ENCODE results near the gene PCP4L1. TPM values are rescaled to one million over a fixed set of nuclear protein-coding genes. Genes with fewer than 3 reads are reported as not detected.

PCP4L1 gene
- total and polyA plus RNA-seq, 2 donors (not counting 1 experiment from before 2014, with no cell fraction given), result not detected

DNA sequence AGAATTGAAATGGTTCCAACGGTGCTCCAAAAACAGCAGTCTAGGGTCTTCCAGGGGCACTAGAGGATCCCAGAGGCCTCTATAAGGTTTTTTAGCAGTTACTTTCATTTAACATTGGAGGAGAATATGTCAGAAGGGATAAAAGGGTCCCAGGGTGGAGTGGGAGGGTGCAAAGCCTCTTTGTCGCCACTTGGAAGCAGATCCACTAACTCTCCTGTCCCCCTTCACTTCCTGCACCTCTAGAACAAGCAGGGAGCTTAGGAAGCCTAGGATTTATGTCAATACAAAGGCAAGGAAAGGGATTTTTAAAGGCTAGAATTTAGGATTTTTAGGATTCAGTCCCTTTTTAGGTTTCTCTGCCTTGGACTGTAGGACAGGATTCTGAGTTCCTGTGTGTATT lies 8.3 kb downstream of the PCP4L1 start:
- 92% methylated on average over 1 of the region's 2 CpGs for WGBS (ENCODE audit: insufficient coverage)
- no peak overlapping the region for H3K9ac ChIP-seq (ENCODE audit: low read length)
- no peaks in the 10 kb centered on the region for H3K9me3 ChIP-seq (ENCODE audit: control extremely low read depth in 1 of 3, control insufficient read depth in 2 of 3, insufficient read depth in 1 of 3, low read length in 2 of 3)
- Mint-ChIP-seq H3K9me3 (ENCODE audit: insufficient read depth) (no peaks in the 10 kb centered on the region), H3K27me3 (peaks cover 15% of the 10 kb centered on the region), H3K4me3 (no peak overlapping the region), H3K27ac (no peak overlapping the region), H3K4me1 (peaks cover 10% of the 10 kb centered on the region)
- POLR2A ChIA-PET, result no interaction called here
- H3K36me3 ChIP-seq (replicated peaks in 1 of 2; ENCODE audit: control extremely low read depth in 1 of 2, control insufficient read depth in 1 of 2, extremely low read depth in 1 of 2, insufficient read depth in 2 of 2, low read length in 1 of 2), result no peaks in the 10 kb centered on the region
- no peak overlapping the region for H3K4me2 ChIP-seq (replicated peaks; ENCODE audit: low read depth, low read length, poor library complexity, severe bottlenecking)
- DNase-seq (no peak), ATAC-seq (ENCODE audit: low read depth) (no peak)
- H3K4me1 ChIP-seq (ENCODE audit: control insufficient read depth in 2 of 2, insufficient read depth in 2 of 2, low read length in 2 of 2), result peaks cover 4% of the 10 kb centered on the region in 2 donors
- CTCF ChIA-PET, result no interaction called here
- TF ChIP-seq CTCF (IDR thresholded peaks at IDR 0.05), result no peak
- no peak for TF ChIP-seq EZH2 (IDR thresholded peaks at IDR 0.05; ENCODE audit: borderline replicate concordance, insufficient read depth, low read depth, low read length, poor library complexity, severe bottlenecking)
- no peak overlapping the region for H3K27ac ChIP-seq (ENCODE audit: low read length in 2 of 2)
- H3K79me2 ChIP-seq (ENCODE audit: control insufficient read depth, insufficient read depth, low read length), result no peaks in the 10 kb centered on the region
- H3K4me3 ChIP-seq (ENCODE audit: control extremely low read depth in 1 of 5, extremely low read depth in 1 of 5, insufficient read depth in 1 of 5, low read depth in 2 of 5, low read length in 4 of 5), result no peak overlapping the region
- no peak overlapping the region for H2AFZ ChIP-seq (ENCODE audit: insufficient read depth, low read depth, low read length, poor library complexity, severe bottlenecking)
- peaks cover 0 to 8% (median 3%) of the 10 kb centered on the region in 4 experiments for H3K27me3 ChIP-seq (replicated peaks in 1 of 4; ENCODE audit: control extremely low read depth in 1 of 4, control insufficient read depth in 3 of 4, insufficient read depth in 4 of 4, low read length in 3 of 4)
- intact Hi-C loops (cut with micrococcal nuclease), result no loop called here
- H4K20me1 ChIP-seq (ENCODE audit: control insufficient read depth, insufficient read depth, low read length, poor library complexity, severe bottlenecking), result no peaks in the 10 kb centered on the region

GRCh38 chr1:161267321-161267720 lies 8.8 kb downstream of the PCP4L1 start:
- Histone ChIP-seq H3K4me2 (replicated peaks; ENCODE audit: low read depth, low read length, poor library complexity, severe bottlenecking) (no peak overlapping the region), H3K4me1 (ENCODE audit: control insufficient read depth in 2 of 2, insufficient read depth in 2 of 2, low read length in 2 of 2) (peaks cover 4% of the 10 kb centered on the region in 2 donors), H3K27ac (ENCODE audit: low read length in 2 of 2) (no peak overlapping the region), H3K36me3 (replicated peaks in 1 of 2; ENCODE audit: control extremely low read depth in 1 of 2, control insufficient read depth in 1 of 2, extremely low read depth in 1 of 2, insufficient read depth in 2 of 2, low read length in 1 of 2) (no peaks in the 10 kb centered on the region), H3K9me3 (ENCODE audit: control extremely low read depth in 1 of 3, control insufficient read depth in 2 of 3, insufficient read depth in 1 of 3, low read length in 2 of 3) (no peaks in the 10 kb centered on the region), H3K79me2 (ENCODE audit: control insufficient read depth, insufficient read depth, low read length) (no peaks in the 10 kb centered on the region), H3K9ac (ENCODE audit: low read length) (no peak overlapping the region), H2AFZ (ENCODE audit: insufficient read depth, low read depth, low read length, poor library complexity, severe bottlenecking) (no peak overlapping the region), H3K4me3 (ENCODE audit: control extremely low read depth in 1 of 5, extremely low read depth in 1 of 5, insufficient read depth in 1 of 5, low read depth in 2 of 5, low read length in 4 of 5) (no peak overlapping the region), H4K20me1 (ENCODE audit: control insufficient read depth, insufficient read depth, low read length, poor library complexity, severe bottlenecking) (no peaks in the 10 kb centered on the region), H3K27me3 (replicated peaks in 1 of 4; ENCODE audit: control extremely low read depth in 1 of 4, control insufficient read depth in 3 of 4, insufficient read depth in 4 of 4, low read length in 3 of 4) (peaks cover 0 to 8% (median 3%) of the 10 kb centered on the region in 4 experiments)
- Mint-ChIP-seq H3K27me3 (peaks cover 15% of the 10 kb centered on the region), H3K27ac (no peak overlapping the region), H3K4me3 (no peak overlapping the region), H3K9me3 (ENCODE audit: insufficient read depth) (no peaks in the 10 kb centered on the region), H3K4me1 (peaks cover 10% of the 10 kb centered on the region)
- TF ChIP-seq EZH2 (IDR thresholded peaks at IDR 0.05; ENCODE audit: borderline replicate concordance, insufficient read depth, low read depth, low read length, poor library complexity, severe bottlenecking) (no peak), CTCF (IDR thresholded peaks at IDR 0.05) (no peak)
- DNase-seq (no peak), ATAC-seq (ENCODE audit: low read depth) (no peak)
- CTCF ChIA-PET, result no interaction called here
- intact Hi-C loops (cut with micrococcal nuclease), result no loop called here
- POLR2A ChIA-PET, result no interaction called here
- WGBS (ENCODE audit: insufficient coverage), result 10% methylated on average over 3 of the region's 3 CpGs

All from B cell (primary cell).